Epithelial cell of proximal tubule (primary cell): Measurements from ENCODE around the gene DRC7. TPM values are rescaled to one million over a fixed set of nuclear protein-coding genes. Genes with fewer than 3 reads are reported as not detected.
"Not testable (repeated sequence)": the region's sequence is repeated elsewhere in the genome, so short reads cannot be mapped to it uniquely, and the experiment has no call there.

Experiments used
- DNase-seq: peaks from one replicate; pipeline ENCODE4 v3.0.0-alpha.2; 2011; ENCODE audit warnings: low read depth
- H3K4me3 ChIP-seq: 2 replicates; pipeline ENCODE4 v1.5.1; 2011; ENCODE audit warnings: low read depth, mild to moderate bottlenecking, low read length
- CTCF ChIP-seq: conservative IDR thresholded peaks from 2 replicates; pipeline ENCODE4 v1.5.1; 2012; ENCODE audit warnings: low read depth, mild to moderate bottlenecking, low read length
- total RNA-seq: library from RNA; depleted of rRNA; stranded (reverse); fragments of >200 nt; gene quantifications from 2 replicates; pipeline ENCODE4 v1.2.3, GENCODE V29; 2015

DRC7 gene
- total RNA-seq, 1 donor from 2014 or later, result not detected

GRCh38 chr16:57773019-57773418, 78.4 kb downstream of the DRC7 start:
- no peak for DNase-seq
- H3K4me3 ChIP-seq, result no peak overlapping the region
- no peak for TF ChIP-seq CTCF

- no peak for TF ChIP-seq CTCF
- H3K4me3 ChIP-seq, result no peak overlapping the region
- DNase-seq, result no peak
Measured at GRCh38 chr16:57773655-57774295, 79.2 kb downstream of the DRC7 start.

GRCh38 chr16:57774705-57775285, 80.2 kb downstream of the DRC7 start:
- DNase-seq, result no peak
- TF ChIP-seq CTCF, result no peak
- H3K4me3 ChIP-seq, result no peak overlapping the region

GRCh38 chr16:57775661-57776469, 81.3 kb downstream of the DRC7 start:
- no peak for TF ChIP-seq CTCF
- no peak overlapping the region for H3K4me3 ChIP-seq
- DNase-seq, result no peak

GRCh38 chr16:57778658-57779057, 84.1 kb downstream of the DRC7 start:
- no peak for TF ChIP-seq CTCF
- DNase-seq, result no peak
- no peak overlapping the region for H3K4me3 ChIP-seq

- not testable (repeated sequence) for DNase-seq, H3K4me3 ChIP-seq
Measured at GRCh38 chr16:57779836-57780235, 85.2 kb downstream of the DRC7 start.

GRCh38 chr16:57781349-57781740, 86.7 kb downstream of the DRC7 start:
- TF ChIP-seq CTCF, result no peak
- no peak overlapping the region for H3K4me3 ChIP-seq
- no peak for DNase-seq
